ENCODE results near the gene OBP2B. TPM values are rescaled to one million over a fixed set of nuclear protein-coding genes. Genes with fewer than 3 reads are reported as not detected.

Gene OBP2B
- total and polyA plus RNA-seq, 2 experiments from 2014 or later: not detected

DNA sequence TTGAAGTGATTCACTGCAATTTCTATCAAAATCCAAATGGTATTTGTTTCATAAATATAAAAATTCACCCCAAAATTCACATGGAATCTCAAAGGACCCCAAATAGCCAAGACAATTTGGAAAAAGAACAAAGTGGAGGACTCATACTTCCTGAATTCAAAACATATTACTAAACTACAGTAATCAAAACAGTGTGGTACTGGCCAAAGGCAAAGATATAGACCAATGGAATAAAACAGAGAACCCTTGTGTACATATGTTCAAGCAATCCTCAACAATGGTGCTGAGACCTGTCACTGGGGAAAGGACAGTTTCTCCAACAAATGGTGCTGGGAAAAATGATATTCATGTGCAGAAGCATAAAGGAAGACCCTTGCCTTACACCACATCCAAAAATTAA lies 14.0 kb downstream of the OBP2B start:
- TF ChIP-seq EZH2phosphoT487 (IDR thresholded peaks at IDR 0.05; ENCODE audit: insufficient read depth, low read depth) (no peak), EZH2 (IDR thresholded peaks at IDR 0.05; ENCODE audit: insufficient read depth, poor library complexity, severe bottlenecking) (no peak)
- Histone ChIP-seq H3K4me2 (ENCODE audit: unreplicated experiment) (no peak overlapping the region), H3K9me2 (ENCODE audit: insufficient read depth) (no peaks in the 10 kb centered on the region), H3K36me3 (ENCODE audit: low read depth) (no peaks in the 10 kb centered on the region), H3K27ac (no peak overlapping the region), H3F3A (ENCODE audit: insufficient read depth) (no peaks in the 10 kb centered on the region), H3K4me3 (no peak overlapping the region), H3K79me2 (ENCODE audit: insufficient read depth) (no peaks in the 10 kb centered on the region), H2AFZ (no peak overlapping the region), H4K20me1 (ENCODE audit: insufficient read depth) (no peaks in the 10 kb centered on the region), H3K9ac (no peak overlapping the region), H3K9me3 (ENCODE audit: low read depth) (no peaks in the 10 kb centered on the region), H3K4me1 (ENCODE audit: insufficient read depth) (no peaks in the 10 kb centered on the region), H3K27me3 (replicated peaks; ENCODE audit: insufficient read depth) (peaks cover 15% of the 10 kb centered on the region)
- in situ Hi-C loops (cut with MboI): no loop called here
- DNase-seq: no peak

DNA sequence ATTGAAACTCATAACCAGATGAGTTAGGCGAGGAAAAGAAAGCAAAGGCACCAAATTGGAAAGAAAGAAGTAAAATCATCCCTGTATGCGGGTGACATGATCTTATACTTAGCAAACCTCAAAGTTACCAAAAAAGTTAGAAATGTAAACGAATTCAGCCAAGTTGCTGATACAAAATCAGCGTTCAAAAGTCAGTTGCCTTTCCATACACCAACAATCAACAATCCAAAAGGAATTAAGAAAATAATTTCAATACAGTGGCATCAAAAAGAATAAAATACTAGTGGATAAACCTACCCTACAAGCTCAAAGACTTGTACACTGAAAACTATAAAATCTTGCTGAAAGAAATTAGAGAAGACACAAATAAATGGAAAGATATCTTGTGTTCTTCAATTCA lies 14.5 kb downstream of the OBP2B start:
- WGBS, 2 experiments (ENCODE audit: low coverage in 1 of 2, low lambda C conversion rate in 2 of 2, missing lambda C conversion rate in 2 of 2): 41% methylated on average over 4 of the region's 4 CpGs

DNA sequence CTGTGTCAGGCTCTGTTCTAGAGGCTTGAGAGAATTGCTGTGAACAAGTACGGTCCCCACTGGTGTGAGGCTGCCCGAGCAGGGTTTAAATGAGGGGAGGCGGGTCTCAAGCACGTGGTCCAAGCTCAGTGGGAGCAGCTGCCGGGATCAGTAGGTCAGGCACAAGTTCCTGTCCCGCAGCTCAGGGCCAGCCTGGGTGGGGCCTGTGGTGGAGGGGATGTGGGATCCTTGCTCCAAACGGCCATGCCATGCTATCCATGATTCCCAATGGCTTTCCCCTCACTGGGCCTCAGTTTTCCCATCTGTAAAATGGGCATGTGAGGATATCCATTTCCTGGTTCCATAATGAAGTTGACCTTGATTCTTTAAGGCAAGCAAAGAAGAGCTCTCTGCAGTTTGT lies 17.1 kb downstream of the OBP2B start:
- TF ChIP-seq EZH2phosphoT487 (IDR thresholded peaks at IDR 0.05; ENCODE audit: insufficient read depth, low read depth) (no peak), EZH2 (IDR thresholded peaks at IDR 0.05; ENCODE audit: insufficient read depth, poor library complexity, severe bottlenecking) (no peak)
- Histone ChIP-seq H3K9me3 (ENCODE audit: low read depth) (no peaks in the 10 kb centered on the region), H3K4me3 (no peak overlapping the region), H3K9me2 (ENCODE audit: insufficient read depth) (no peaks in the 10 kb centered on the region), H3K27ac (no peak overlapping the region), H3K79me2 (ENCODE audit: insufficient read depth) (no peaks in the 10 kb centered on the region), H3K4me1 (ENCODE audit: insufficient read depth) (no peaks in the 10 kb centered on the region), H3K4me2 (ENCODE audit: unreplicated experiment) (no peak overlapping the region), H3F3A (ENCODE audit: insufficient read depth) (no peaks in the 10 kb centered on the region), H4K20me1 (ENCODE audit: insufficient read depth) (no peaks in the 10 kb centered on the region), H3K27me3 (replicated peaks; ENCODE audit: insufficient read depth) (peaks cover 25% of the 10 kb centered on the region), H3K9ac (no peak overlapping the region), H3K36me3 (ENCODE audit: low read depth) (no peaks in the 10 kb centered on the region), H2AFZ (no peak overlapping the region)
- in situ Hi-C loops (cut with MboI): no loop called here
- DNase-seq: no peak
- WGBS, 2 experiments (ENCODE audit: low coverage in 1 of 2, low lambda C conversion rate in 2 of 2, missing lambda C conversion rate in 2 of 2): 44 to 49% methylated on average over 7 of the region's 7 CpGs

More for the DNA sequence above, 14.5 kb downstream of the OBP2B start:
- H3K4me2 ChIP-seq (ENCODE audit: unreplicated experiment): no peak overlapping the region
- in situ Hi-C loops (cut with MboI): no loop called here
- no peaks in the 10 kb centered on the region for H3K9me3 ChIP-seq (ENCODE audit: low read depth)
- no peaks in the 10 kb centered on the region for H4K20me1 ChIP-seq (ENCODE audit: insufficient read depth)
- H3K79me2 ChIP-seq (ENCODE audit: insufficient read depth): no peaks in the 10 kb centered on the region
- H3K27me3 ChIP-seq (replicated peaks; ENCODE audit: insufficient read depth): peaks cover 15% of the 10 kb centered on the region
- no peak overlapping the region for H3K9ac ChIP-seq
- no peaks in the 10 kb centered on the region for H3K9me2 ChIP-seq (ENCODE audit: insufficient read depth)
- H3K27ac ChIP-seq: no peak overlapping the region
- H3K36me3 ChIP-seq (ENCODE audit: low read depth): no peaks in the 10 kb centered on the region
- no peak for TF ChIP-seq EZH2phosphoT487 (IDR thresholded peaks at IDR 0.05; ENCODE audit: insufficient read depth, low read depth)
- TF ChIP-seq EZH2 (IDR thresholded peaks at IDR 0.05; ENCODE audit: insufficient read depth, poor library complexity, severe bottlenecking): no peak
- H2AFZ ChIP-seq: no peak overlapping the region
- no peak overlapping the region for H3K4me3 ChIP-seq
- H3K4me1 ChIP-seq (ENCODE audit: insufficient read depth): no peaks in the 10 kb centered on the region
- DNase-seq: no peak
- no peaks in the 10 kb centered on the region for H3F3A ChIP-seq (ENCODE audit: insufficient read depth)

DNA sequence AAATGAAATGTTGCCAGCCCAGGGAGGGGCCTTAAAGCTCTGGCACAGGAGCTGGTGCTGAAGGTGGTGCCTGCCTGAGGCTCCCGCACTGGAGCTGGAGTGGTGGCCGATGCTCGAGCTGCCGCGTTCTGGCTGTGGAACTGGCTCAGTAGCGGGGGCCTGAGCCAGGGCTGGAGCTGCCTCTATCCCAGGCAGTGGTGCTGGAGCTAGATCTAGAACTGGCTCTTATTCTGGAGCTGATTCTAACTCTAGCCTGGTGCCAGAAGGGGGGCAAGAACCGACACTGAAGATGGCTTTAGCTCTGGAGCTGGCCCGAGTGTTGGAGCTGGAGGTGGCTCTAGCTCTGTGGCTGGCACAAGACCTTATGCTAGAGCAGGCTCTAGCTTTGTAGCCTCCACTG lies 19.2 kb downstream of the OBP2B start:
- in situ Hi-C loops (cut with MboI): loop anchor here (5.0 kb wide), 1 partner anchor 297 kb away; no protein-coding TSS in a partner anchor
- TF ChIP-seq EZH2phosphoT487 (IDR thresholded peaks at IDR 0.05; ENCODE audit: insufficient read depth, low read depth) (no peak), EZH2 (IDR thresholded peaks at IDR 0.05; ENCODE audit: insufficient read depth, poor library complexity, severe bottlenecking) (no peak)

DNA sequence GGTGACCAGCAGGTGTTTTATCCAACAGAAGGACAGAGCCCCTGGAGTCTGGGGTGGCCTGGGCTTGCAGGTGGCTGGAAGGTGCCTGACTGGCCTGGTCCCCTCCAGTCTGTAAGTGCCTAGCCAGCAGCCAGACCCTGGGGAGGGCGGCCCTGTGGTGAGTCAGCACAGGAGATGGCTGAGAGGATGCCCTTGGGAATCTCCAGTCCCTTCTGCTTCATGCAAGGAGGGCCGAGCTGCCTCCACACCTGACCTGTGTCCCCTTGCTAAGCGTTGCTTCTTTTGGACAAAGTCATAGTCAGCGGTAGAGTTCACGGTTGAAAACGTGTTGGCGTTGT lies 20.2 kb downstream of the OBP2B start:
- in situ Hi-C loops (cut with MboI): loop anchor here (5.0 kb wide), 1 partner anchor 298 kb away; no protein-coding TSS in a partner anchor
- Histone ChIP-seq H3F3A (ENCODE audit: insufficient read depth) (no peaks in the 10 kb centered on the region), H3K79me2 (ENCODE audit: insufficient read depth) (no peaks in the 10 kb centered on the region), H3K9me2 (ENCODE audit: insufficient read depth) (no peaks in the 10 kb centered on the region), H3K4me2 (ENCODE audit: unreplicated experiment) (no peak overlapping the region), H3K27me3 (replicated peaks; ENCODE audit: insufficient read depth) (peaks cover 23% of the 10 kb centered on the region), H4K20me1 (ENCODE audit: insufficient read depth) (no peaks in the 10 kb centered on the region), H3K4me3 (no peak overlapping the region), H3K4me1 (ENCODE audit: insufficient read depth) (no peaks in the 10 kb centered on the region), H3K27ac (no peak overlapping the region), H2AFZ (no peak overlapping the region), H3K36me3 (ENCODE audit: low read depth) (no peaks in the 10 kb centered on the region), H3K9me3 (ENCODE audit: low read depth) (no peaks in the 10 kb centered on the region), H3K9ac (no peak overlapping the region)
- WGBS, 2 experiments (ENCODE audit: low coverage in 1 of 2, low lambda C conversion rate in 2 of 2, missing lambda C conversion rate in 2 of 2): 48 to 51% methylated on average over 7 of the region's 7 CpGs
- TF ChIP-seq EZH2 (IDR thresholded peaks at IDR 0.05; ENCODE audit: insufficient read depth, poor library complexity, severe bottlenecking): no peak
- DNase-seq: no peak

More for the DNA sequence above, 19.2 kb downstream of the OBP2B start:
- H3K4me2 ChIP-seq (ENCODE audit: unreplicated experiment): no peak overlapping the region
- H3K9ac ChIP-seq: no peak overlapping the region
- WGBS, 2 experiments (ENCODE audit: low coverage in 1 of 2, low lambda C conversion rate in 2 of 2, missing lambda C conversion rate in 2 of 2): 54 to 59% methylated on average over 8 of the region's 8 CpGs
- peaks cover 23% of the 10 kb centered on the region for H3K27me3 ChIP-seq (replicated peaks; ENCODE audit: insufficient read depth)
- H3F3A ChIP-seq (ENCODE audit: insufficient read depth): no peaks in the 10 kb centered on the region
- no peaks in the 10 kb centered on the region for H3K9me3 ChIP-seq (ENCODE audit: low read depth)
- H3K9me2 ChIP-seq (ENCODE audit: insufficient read depth): no peaks in the 10 kb centered on the region
- DNase-seq: no peak
- no peaks in the 10 kb centered on the region for H3K79me2 ChIP-seq (ENCODE audit: insufficient read depth)
- H4K20me1 ChIP-seq (ENCODE audit: insufficient read depth): no peaks in the 10 kb centered on the region
- H3K4me3 ChIP-seq: no peak overlapping the region
- H2AFZ ChIP-seq: no peak overlapping the region
- no peak overlapping the region for H3K27ac ChIP-seq
- H3K36me3 ChIP-seq (ENCODE audit: low read depth): no peaks in the 10 kb centered on the region
- H3K4me1 ChIP-seq (ENCODE audit: insufficient read depth): no peaks in the 10 kb centered on the region

All from GM23248 (cell line).